HG03097 (cell line): ENCODE measurements around the gene VPS25.

ENCODE experiments used
- ATAC-seq: cut with Tn5 transposase; IDR thresholded peaks from one replicate; pipeline ENCODE4 v1.9.1; 2021; ENCODE audit not compliant: unreplicated experiment, low FRiP score

Gene VPS25

GRCh38 chr17:42792545-42792944, 19.3 kb downstream of the VPS25 start:
- no peak for ATAC-seq

- ATAC-seq = no peak
Observed at GRCh38 chr17:42795061-42795460, 21.8 kb downstream of the VPS25 start.

- no peak for ATAC-seq
Observed at GRCh38 chr17:42795465-42795864, 22.2 kb downstream of the VPS25 start.

GRCh38 chr17:42796066-42796758, 23.0 kb downstream of the VPS25 start:
- ATAC-seq = no peak

GRCh38 chr17:42797067-42798007, 24.1 kb downstream of the VPS25 start:
- ATAC-seq = no peak

GRCh38 chr17:42798011-42798382, 24.7 kb downstream of the VPS25 start:
- ATAC-seq = no peak

GRCh38 chr17:42798383-42799380, 25.4 kb downstream of the VPS25 start, which contains the start of the genes CNTD1 and COA3:
CNTD1 (plus strand) TSS chr17:42798861; CDS start chr17:42799068, 207 bp downstream.
COA3 (minus strand) TSS chr17:42798704; CDS start chr17:42798681, 23 bp downstream.
- peak; percentile 84 for ATAC-seq

GRCh38 chr17:42803074-42803883, 30.0 kb downstream of the VPS25 start:
- ATAC-seq = no peak

- ATAC-seq = no peak
Observed at GRCh38 chr17:42804918-42805367, 31.7 kb downstream of the VPS25 start.

GRCh38 chr17:42806249-42806648, 33.0 kb downstream of the VPS25 start:
- ATAC-seq = no peak

- ATAC-seq = no peak
Observed at GRCh38 chr17:42809250-42809649, 36.0 kb downstream of the VPS25 start.

- no peak for ATAC-seq
Observed at GRCh38 chr17:42814633-42815399, 41.6 kb downstream of the VPS25 start.

GRCh38 chr17:42817866-42818265, 44.6 kb downstream of the VPS25 start:
- no peak for ATAC-seq

- ATAC-seq = no peak
Observed at GRCh38 chr17:42818379-42818778, 45.1 kb downstream of the VPS25 start.

- ATAC-seq = no peak
Observed at GRCh38 chr17:42819939-42820535, 46.8 kb downstream of the VPS25 start.

- no peak for ATAC-seq
Observed at GRCh38 chr17:42821176-42821575, 47.9 kb downstream of the VPS25 start.

- ATAC-seq = no peak
Observed at GRCh38 chr17:42827472-42827871, 54.2 kb downstream of the VPS25 start.
